GM12891 (cell line): Measurements from ENCODE around the gene MYH3.

Source experiments
- PAX5 ChIP-seq: IDR thresholded peaks from 2 replicates; pipeline ENCODE4 v1.6.1; 2011; ENCODE audit warnings: low read length, moderate library complexity, mild to moderate bottlenecking; ENCODE audit not compliant: insufficient read depth, severe bottlenecking
- POLR2A ChIP-seq: IDR thresholded peaks from 2 replicates; pipeline ENCODE4 v1.6.1; 2011; ENCODE audit warnings: low read depth, low read length, control low read depth
- POLR2AphosphoS5 ChIP-seq: IDR thresholded peaks from 2 replicates; pipeline ENCODE4 v1.6.1; 2011; ENCODE audit warnings: low read depth, low read length, control low read depth
- POU2F2 ChIP-seq: IDR thresholded peaks from 2 replicates; pipeline ENCODE4 v1.6.1; 2011; ENCODE audit warnings: low read depth, mild to moderate bottlenecking, control low read depth, low read length, moderate library complexity
- SPI1 ChIP-seq: IDR thresholded peaks from 2 replicates; pipeline ENCODE4 v1.6.1; 2011; ENCODE audit warnings: low read depth, low read length, control low read depth
- TAF1 ChIP-seq: IDR thresholded peaks from 2 replicates; pipeline ENCODE4 v1.6.1; 2011; ENCODE audit warnings: low read depth, low read length, control low read depth

- TF ChIP-seq POLR2AphosphoS5 (no peak), POLR2A (no peak), TAF1 (no peak), SPI1 (no peak), PAX5 (no peak), POU2F2 (no peak)
Measured at GRCh38 chr17:10622617-10623485, 34.3 kb downstream of the MYH3 start.
